NB4 (cell line): ENCODE results near the gene ADIPOR1.
"Not testable (repeated sequence)": the region's sequence is repeated elsewhere in the genome, so short reads cannot be mapped to it uniquely, and the experiment has no call there.

ENCODE experiments used
- DNase-seq: peaks from one replicate; pipeline ENCODE4 v3.0.0; 2010; ENCODE audit warnings: low read depth
- H3K4me3 ChIP-seq: one replicate; pipeline ENCODE4 v1.5.1; 2011; ENCODE audit warnings: mild to moderate bottlenecking, low read depth, low read length, moderate library complexity
- MYC ChIP-seq: IDR thresholded peaks from 2 replicates; pipeline ENCODE4 v1.6.1; 2011; ENCODE audit warnings: low read depth, low read length
- POLR2A ChIP-seq: IDR thresholded peaks from 2 replicates; pipeline ENCODE4 v1.6.1; 2011; ENCODE audit warnings: mild to moderate bottlenecking; ENCODE audit not compliant: insufficient read length; ENCODE audit errors: extremely low read depth
- TF ChIP-seq, protein P1 (sequence below): IDR thresholded peaks from one replicate; pipeline ENCODE4 v1.5.1; 2012; ENCODE audit warnings: low read depth, low read length
- TF ChIP-seq, protein P2 (sequence below): IDR thresholded peaks from 2 replicates; pipeline ENCODE4 v1.6.1; 2011; ENCODE audit warnings: low read depth, low read length

The ADIPOR1 gene

DNA sequence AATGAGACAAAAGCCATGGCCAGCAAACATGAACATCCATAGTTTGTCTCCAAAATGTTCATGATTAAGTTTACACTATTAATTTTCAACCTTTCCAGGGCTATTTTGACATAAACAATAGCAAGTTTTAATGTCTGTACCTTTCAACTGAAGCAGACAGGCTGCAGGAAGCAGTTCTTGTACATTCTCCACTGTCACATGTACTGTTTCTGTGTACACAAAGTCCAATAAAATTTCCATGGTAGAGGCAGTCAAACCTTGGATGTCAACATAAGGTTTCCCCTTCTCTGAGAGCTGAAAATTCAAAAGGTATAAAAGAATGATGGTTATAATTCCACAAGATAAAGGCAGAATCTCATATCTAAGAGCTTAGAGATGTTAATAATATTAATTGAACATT lies 38.5 kb downstream of the ADIPOR1 start:
- H3K4me3 ChIP-seq = no peak overlapping the region
- TF ChIP-seq MYC (no peak), POLR2A (no peak)
- TF ChIP-seq, protein P1, sequence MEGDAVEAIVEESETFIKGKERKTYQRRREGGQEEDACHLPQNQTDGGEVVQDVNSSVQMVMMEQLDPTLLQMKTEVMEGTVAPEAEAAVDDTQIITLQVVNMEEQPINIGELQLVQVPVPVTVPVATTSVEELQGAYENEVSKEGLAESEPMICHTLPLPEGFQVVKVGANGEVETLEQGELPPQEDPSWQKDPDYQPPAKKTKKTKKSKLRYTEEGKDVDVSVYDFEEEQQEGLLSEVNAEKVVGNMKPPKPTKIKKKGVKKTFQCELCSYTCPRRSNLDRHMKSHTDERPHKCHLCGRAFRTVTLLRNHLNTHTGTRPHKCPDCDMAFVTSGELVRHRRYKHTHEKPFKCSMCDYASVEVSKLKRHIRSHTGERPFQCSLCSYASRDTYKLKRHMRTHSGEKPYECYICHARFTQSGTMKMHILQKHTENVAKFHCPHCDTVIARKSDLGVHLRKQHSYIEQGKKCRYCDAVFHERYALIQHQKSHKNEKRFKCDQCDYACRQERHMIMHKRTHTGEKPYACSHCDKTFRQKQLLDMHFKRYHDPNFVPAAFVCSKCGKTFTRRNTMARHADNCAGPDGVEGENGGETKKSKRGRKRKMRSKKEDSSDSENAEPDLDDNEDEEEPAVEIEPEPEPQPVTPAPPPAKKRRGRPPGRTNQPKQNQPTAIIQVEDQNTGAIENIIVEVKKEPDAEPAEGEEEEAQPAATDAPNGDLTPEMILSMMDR = no peak
- TF ChIP-seq, protein P2, sequence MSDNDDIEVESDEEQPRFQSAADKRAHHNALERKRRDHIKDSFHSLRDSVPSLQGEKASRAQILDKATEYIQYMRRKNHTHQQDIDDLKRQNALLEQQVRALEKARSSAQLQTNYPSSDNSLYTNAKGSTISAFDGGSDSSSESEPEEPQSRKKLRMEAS = no peak
- DNase-seq = no peak

DNA sequence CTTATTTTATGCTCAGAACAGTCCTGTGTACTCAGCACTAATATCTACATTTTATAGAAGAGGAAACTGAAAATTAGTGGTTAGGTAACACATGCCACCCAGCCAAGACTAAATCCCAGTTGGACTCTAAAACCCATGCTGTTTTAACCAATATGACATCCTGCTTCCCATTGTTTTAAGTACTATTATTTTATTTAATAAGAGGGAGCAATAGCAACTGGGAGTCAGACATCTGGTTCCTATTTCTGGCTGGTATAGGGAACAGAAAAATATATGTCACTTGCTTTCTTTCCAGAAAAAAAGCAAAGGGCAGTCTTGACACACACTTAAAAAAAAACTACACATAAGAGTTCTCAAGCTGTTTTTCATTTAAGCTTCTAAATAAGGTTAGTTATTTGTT lies 43.0 kb downstream of the ADIPOR1 start:
- TF ChIP-seq, protein P1 = no peak
- TF ChIP-seq, protein P2 = no peak
- no peak for TF ChIP-seq POLR2A
- TF ChIP-seq MYC = no peak
- no peak overlapping the region for H3K4me3 ChIP-seq
- no peak for DNase-seq

DNA sequence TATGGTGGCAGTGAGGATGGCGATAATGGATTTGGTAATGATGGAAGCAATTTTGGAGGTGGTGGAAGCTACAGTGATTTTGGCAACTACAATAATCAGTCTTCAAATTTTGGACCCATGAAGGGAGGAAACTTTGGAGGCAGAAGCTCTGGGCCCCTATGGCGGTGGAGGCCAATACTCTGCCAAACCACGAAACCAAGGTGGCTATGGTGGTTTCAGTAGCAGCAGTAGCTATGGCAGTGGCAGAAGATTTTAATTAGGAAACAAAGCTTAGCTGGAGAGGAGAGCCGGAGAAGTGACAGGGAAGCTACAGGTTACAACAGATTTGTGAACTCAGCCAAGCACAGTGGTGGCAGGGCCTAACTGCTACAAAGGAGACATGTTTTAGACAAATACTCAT lies 45.6 kb downstream of the ADIPOR1 start:
- DNase-seq = not testable (repeated sequence)

DNA sequence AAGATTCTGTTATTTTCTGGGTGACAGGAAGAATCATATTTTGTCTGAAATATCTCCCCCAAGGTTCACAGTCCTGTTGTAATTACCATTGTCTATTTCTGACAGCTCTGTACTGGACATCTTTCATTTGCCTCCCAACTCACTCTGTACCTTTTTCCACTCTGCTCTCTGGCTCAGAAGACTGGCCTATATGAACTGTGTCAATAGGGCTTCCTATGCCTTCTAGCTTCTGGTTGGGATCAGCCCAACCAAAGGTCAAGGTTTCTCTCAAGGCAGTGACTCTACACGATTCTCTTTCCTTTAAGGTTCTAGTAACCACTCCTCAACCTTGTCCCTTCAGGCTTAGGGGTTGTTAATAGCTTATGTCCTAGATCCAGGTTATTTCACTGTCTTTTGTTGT lies 48.6 kb downstream of the ADIPOR1 start:
- TF ChIP-seq, protein P2 = no peak
- TF ChIP-seq, protein P1 = no peak
- TF ChIP-seq MYC = no peak
- no peak for TF ChIP-seq POLR2A
- no peak for DNase-seq
- no peak overlapping the region for H3K4me3 ChIP-seq

More for the DNA sequence above, 45.6 kb downstream of the ADIPOR1 start:
- H3K4me3 ChIP-seq = not testable (repeated sequence)

DNA sequence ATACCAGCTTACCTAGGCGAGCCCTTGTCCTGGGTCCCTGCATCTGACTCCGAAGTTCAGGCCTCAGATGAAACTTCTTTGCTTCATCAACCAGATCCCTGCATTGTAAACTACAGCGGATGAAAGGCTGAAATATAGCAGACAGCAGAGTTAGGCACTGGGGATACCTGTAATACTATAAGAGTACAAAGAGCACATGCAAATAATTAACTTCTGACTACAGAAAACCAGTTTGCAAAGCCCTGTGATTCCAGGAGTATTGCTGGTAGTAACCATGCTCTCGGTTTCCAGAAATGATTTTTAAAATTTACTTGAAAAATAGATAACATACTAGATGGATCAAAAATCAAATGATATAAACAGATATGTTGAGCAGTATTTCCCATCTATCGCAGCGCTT lies 49.1 kb downstream of the ADIPOR1 start:
- H3K4me3 ChIP-seq = no peak overlapping the region
- TF ChIP-seq, protein P1 = no peak
- TF ChIP-seq POLR2A (no peak), MYC (no peak)
- TF ChIP-seq, protein P2 = no peak
- no peak for DNase-seq

DNA sequence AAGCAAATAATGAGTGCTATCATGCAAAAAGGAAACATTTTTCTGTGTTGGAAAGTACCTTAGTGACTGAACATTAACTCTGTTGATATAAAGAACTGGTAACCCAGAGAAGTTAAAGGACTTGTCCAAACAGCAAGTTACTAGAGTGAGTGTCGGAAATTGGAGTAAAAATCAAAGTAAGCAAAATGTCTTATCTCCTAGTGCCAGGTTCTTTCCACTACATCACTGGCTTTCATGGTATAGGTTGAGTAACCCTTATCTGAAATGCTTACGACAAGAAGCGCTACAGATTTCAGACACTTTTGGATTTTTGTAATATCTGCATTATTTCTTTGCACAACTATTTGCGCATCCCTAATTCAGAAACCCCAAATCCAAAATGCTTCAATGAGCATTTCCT lies 52.8 kb downstream of the ADIPOR1 start:
- TF ChIP-seq POLR2A (no peak), MYC (no peak)
- TF ChIP-seq, protein P1 = no peak
- TF ChIP-seq, protein P2 = no peak
- H3K4me3 ChIP-seq = no peak overlapping the region
- DNase-seq = no peak

DNA sequence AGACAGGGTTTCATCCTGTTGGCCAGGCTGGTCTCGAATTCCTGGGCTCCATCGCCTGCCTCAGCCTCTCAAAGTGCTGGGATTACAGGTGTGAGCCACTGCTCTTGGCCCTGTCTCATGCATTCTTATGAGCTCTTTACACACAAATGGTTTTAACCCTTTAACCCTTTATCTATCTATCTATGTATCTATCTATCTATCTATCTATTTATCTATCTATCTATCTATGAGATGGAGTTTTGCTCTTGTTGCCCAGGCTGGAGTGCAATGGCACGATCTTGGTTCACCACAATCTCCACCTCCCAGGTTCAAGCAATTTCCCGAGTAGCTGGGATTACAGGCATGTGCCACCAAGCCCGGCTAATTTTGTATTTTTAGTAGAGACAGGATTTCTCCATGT lies 54.3 kb downstream of the ADIPOR1 start:
- H3K4me3 ChIP-seq = not testable (repeated sequence)

More for the DNA sequence above, 54.3 kb downstream of the ADIPOR1 start:
- DNase-seq = not testable (repeated sequence)
